ENCODE measurements around the gene MRC1. TPM values are rescaled to one million over a fixed set of nuclear protein-coding genes. Genes with fewer than 3 reads are reported as not detected.

The MRC1 gene
- polyA plus RNA-seq, 1 donor (not counting 4 experiments of a cell fraction or from before 2014, with no cell fraction given), result 0.01 TPM

GRCh38 chr10:17814973-17815372 lies 5.8 kb downstream of the MRC1 start:
- no peak overlapping the region for H3K4me2 ChIP-seq (ENCODE audit: control insufficient read depth, extremely low read depth, insufficient read depth, low read depth, low read length)
- TF ChIP-seq CTCF (optimal IDR thresholded peaks at IDR 0.05 in 1 of 3, IDR thresholded peaks at IDR 0.05 in 1 of 3, conservative IDR thresholded peaks at IDR 0.05 in 1 of 3; ENCODE audit: extremely low read depth in 1 of 3, insufficient read depth in 2 of 3, low read length in 3 of 3), result no peak
- no peak for TF ChIP-seq EZH2 (IDR thresholded peaks at IDR 0.05; ENCODE audit: low read length)
- H3K36me3 ChIP-seq (ENCODE audit: control insufficient read depth in 2 of 2, extremely low read depth in 1 of 2, insufficient read depth in 2 of 2, low read length in 2 of 2), result no peaks in the 10 kb centered on the region
- H3K4me1 ChIP-seq (ENCODE audit: control insufficient read depth, extremely low read depth, insufficient read depth, low read length), result no peaks in the 10 kb centered on the region
- no peaks in the 10 kb centered on the region for H3K79me2 ChIP-seq (ENCODE audit: control insufficient read depth, insufficient read depth, low read length)
- H3K9ac ChIP-seq (ENCODE audit: control insufficient read depth, extremely low read depth, insufficient read depth, low read length), result no peak overlapping the region
- no peak overlapping the region for H3K27ac ChIP-seq (ENCODE audit: control insufficient read depth, insufficient read depth, low read length)
- H3K9me1 ChIP-seq (ENCODE audit: control insufficient read depth, extremely low read depth, insufficient read depth, low read length), result no peaks in the 10 kb centered on the region
- no peak overlapping the region for H2AFZ ChIP-seq (ENCODE audit: control insufficient read depth, low read length)
- DNase-seq (ENCODE audit: low read depth, low spot score) (no peak), FAIRE-seq (no peak)
- H3K4me3 ChIP-seq (ENCODE audit: control insufficient read depth in 2 of 3, extremely low read depth in 1 of 3, insufficient read depth in 2 of 3, low read depth in 1 of 3, low read length in 3 of 3), result no peak overlapping the region
- dilution Hi-C loops (cut with MboI; ENCODE audit: extremely low pct_ligation_motif_present, low sequenced_read_pairs), result no loop called here
- H3K9me3 ChIP-seq (ENCODE audit: control insufficient read depth, low read depth, low read length), result no peaks in the 10 kb centered on the region
- H3K27me3 ChIP-seq (ENCODE audit: control insufficient read depth, extremely low read depth, insufficient read depth, low read length), result no peaks in the 10 kb centered on the region
- H4K20me1 ChIP-seq (ENCODE audit: control insufficient read depth, extremely low read depth, insufficient read depth, low read length), result no peaks in the 10 kb centered on the region

GRCh38 chr10:17816199-17816598 lies 7.1 kb downstream of the MRC1 start:
- Histone ChIP-seq H3K79me2 (ENCODE audit: control insufficient read depth, insufficient read depth, low read length) (no peaks in the 10 kb centered on the region), H3K27ac (ENCODE audit: control insufficient read depth, insufficient read depth, low read length) (no peak overlapping the region), H3K4me2 (ENCODE audit: control insufficient read depth, extremely low read depth, insufficient read depth, low read depth, low read length) (no peak overlapping the region), H3K4me1 (ENCODE audit: control insufficient read depth, extremely low read depth, insufficient read depth, low read length) (no peaks in the 10 kb centered on the region), H3K4me3 (ENCODE audit: control insufficient read depth in 2 of 3, extremely low read depth in 1 of 3, insufficient read depth in 2 of 3, low read depth in 1 of 3, low read length in 3 of 3) (no peak overlapping the region), H3K27me3 (ENCODE audit: control insufficient read depth, extremely low read depth, insufficient read depth, low read length) (no peaks in the 10 kb centered on the region), H3K9ac (ENCODE audit: control insufficient read depth, extremely low read depth, insufficient read depth, low read length) (no peak overlapping the region), H4K20me1 (ENCODE audit: control insufficient read depth, extremely low read depth, insufficient read depth, low read length) (no peaks in the 10 kb centered on the region), H3K9me3 (ENCODE audit: control insufficient read depth, low read depth, low read length) (no peaks in the 10 kb centered on the region), H3K36me3 (ENCODE audit: control insufficient read depth in 2 of 2, extremely low read depth in 1 of 2, insufficient read depth in 2 of 2, low read length in 2 of 2) (no peaks in the 10 kb centered on the region), H3K9me1 (ENCODE audit: control insufficient read depth, extremely low read depth, insufficient read depth, low read length) (no peaks in the 10 kb centered on the region), H2AFZ (ENCODE audit: control insufficient read depth, low read length) (no peak overlapping the region)
- dilution Hi-C loops (cut with MboI; ENCODE audit: extremely low pct_ligation_motif_present, low sequenced_read_pairs), result no loop called here
- DNase-seq (ENCODE audit: low read depth, low spot score), result no peak
- no peak for FAIRE-seq
- TF ChIP-seq CTCF (optimal IDR thresholded peaks at IDR 0.05 in 1 of 3, IDR thresholded peaks at IDR 0.05 in 1 of 3, conservative IDR thresholded peaks at IDR 0.05 in 1 of 3; ENCODE audit: extremely low read depth in 1 of 3, insufficient read depth in 2 of 3, low read length in 3 of 3), result no peak
- no peak for TF ChIP-seq EZH2 (IDR thresholded peaks at IDR 0.05; ENCODE audit: low read length)
